Lower lobe of right lung (tissue), 2 donors: ENCODE data around the gene PIGU. TPM values are rescaled to one million over a fixed set of nuclear protein-coding genes. Genes with fewer than 3 reads are reported as not detected.
"Not testable (repeated sequence)": the region's sequence is repeated elsewhere in the genome, so short reads cannot be mapped to it uniquely, and the experiment has no call there.

Experiments
- ATAC-seq, 2 donors: fragments of 200-7000 bp; cut with Tn5 transposase; one replicate each; pipeline ENCODE4 v1.9.1; 2020 to 2022; ENCODE audit warnings: mild to moderate bottlenecking in 2 of 2, moderate library complexity in 2 of 2
- DNase-seq: peaks from one replicate; pipeline ENCODE4 v3.0.0-alpha.2; 2020
- H3K27ac ChIP-seq: fragments of 200-600 bp; one replicate; pipeline ENCODE4 v1.8.0; 2022
- H3K27me3 ChIP-seq: fragments of 200-600 bp; one replicate; pipeline ENCODE4 v1.8.0; 2022; ENCODE audit warnings: low read depth
- H3K36me3 ChIP-seq: fragments of 200-600 bp; one replicate; pipeline ENCODE4 v1.8.0; 2022; ENCODE audit warnings: mild to moderate bottlenecking
- H3K4me1 ChIP-seq: fragments of 200-600 bp; one replicate; pipeline ENCODE4 v1.8.0; 2022
- H3K4me3 ChIP-seq: fragments of 200-600 bp; one replicate; pipeline ENCODE4 v1.8.0; 2022; ENCODE audit warnings: mild to moderate bottlenecking
- H3K9me3 ChIP-seq: fragments of 200-600 bp; one replicate; pipeline ENCODE4 v1.8.0; 2022
- CTCF ChIP-seq: fragments of 200-600 bp; IDR thresholded peaks from one replicate; pipeline ENCODE4 v1.8.0; 2022; ENCODE audit warnings: antibody characterized with exemption, mild to moderate bottlenecking
- intact Hi-C: fragments of 100-400 bp; cut with DNase I; formaldehyde crosslinking; loops from one replicate; pipeline ENCODE4 v1.11.0; 2022
- total RNA-seq: library from RNA; stranded (reverse); fragmentation: NEBNext Ultra II Directional; extraction: Animal tissue kit (Norgen Biotek cat#: 25700); gene quantifications from one replicate; pipeline ENCODE4 v1.2.1, GENCODE V29; 2021
- donor health status: DM: no; HTN: yes; CAD: no; lungs with severe emphysema.

Gene PIGU
- total RNA-seq, 1 donor from 2014 or later = 13.8 TPM

- Histone ChIP-seq H3K27ac (no peak overlapping the region), H3K9me3 (no peaks in the 10 kb centered on the region), H3K36me3 (peaks cover 57% of the 10 kb centered on the region), H3K4me3 (no peak overlapping the region), H3K4me1 (no peaks in the 10 kb centered on the region), H3K27me3 (no peaks in the 10 kb centered on the region)
- intact Hi-C loops = no loop called here
- DNase-seq = no peak
- no peak for TF ChIP-seq CTCF
- ATAC-seq = no peak
Observed at GRCh38 chr20:34716921-34717229, 40.0 kb upstream of the PIGU start.

GRCh38 chr20:34715384-34715783 is 38.5 kb upstream of the PIGU start:
- no peak for TF ChIP-seq CTCF
- Histone ChIP-seq H3K9me3 (no peaks in the 10 kb centered on the region), H3K4me1 (peaks cover 5% of the 10 kb centered on the region), H3K27me3 (no peaks in the 10 kb centered on the region), H3K36me3 (peaks cover 57% of the 10 kb centered on the region), H3K27ac (no peak overlapping the region), H3K4me3 (no peak overlapping the region)
- ATAC-seq (no peak), DNase-seq (no peak)
- intact Hi-C loops = no loop called here

GRCh38 chr20:34713944-34714515 is 37.1 kb upstream of the PIGU start:
- H3K4me1 ChIP-seq, DNase-seq, H3K27ac ChIP-seq, H3K4me3 ChIP-seq, ATAC-seq, H3K9me3 ChIP-seq, H3K27me3 ChIP-seq, intact Hi-C loops: not testable (repeated sequence)
- peaks cover 54% of the 10 kb centered on the region for H3K36me3 ChIP-seq

GRCh38 chr20:34713194-34713943 is 36.5 kb upstream of the PIGU start:
- Histone ChIP-seq H3K4me3 (no peak overlapping the region), H3K9me3 (no peaks in the 10 kb centered on the region), H3K4me1 (peaks cover 14% of the 10 kb centered on the region), H3K27ac (no peak overlapping the region), H3K27me3 (no peaks in the 10 kb centered on the region), H3K36me3 (peaks cover 48% of the 10 kb centered on the region)
- ATAC-seq (no peak), DNase-seq (no peak)
- intact Hi-C loops = no loop called here
- TF ChIP-seq CTCF = no peak

GRCh38 chr20:34712525-34713192 is 35.8 kb upstream of the PIGU start:
- DNase-seq (no peak), ATAC-seq (no peak)
- no peak overlapping the region for H3K4me3 ChIP-seq
- H3K27ac ChIP-seq = no peak overlapping the region
- H3K9me3 ChIP-seq = no peaks in the 10 kb centered on the region
- intact Hi-C loops = no loop called here
- peaks cover 14% of the 10 kb centered on the region for H3K4me1 ChIP-seq
- peaks cover 43% of the 10 kb centered on the region for H3K36me3 ChIP-seq
- no peak for TF ChIP-seq CTCF
- H3K27me3 ChIP-seq = no peaks in the 10 kb centered on the region
